CD4-positive, CD25-positive, alpha-beta regulatory T cell (primary cell): ENCODE results near the gene HTRA1. TPM values are rescaled to one million over a fixed set of nuclear protein-coding genes. Genes with fewer than 3 reads are reported as not detected.

Experiments used
- ATAC-seq, 2 donors: fragments of 150-1000 bp; cut with Tn5 transposase; one replicate each; pipeline ENCODE4 v1.10.0; 2021; ENCODE audit warnings: low read depth in 2 of 2, moderate number of reproducible peaks in 2 of 2, moderate library complexity in 1 of 2
- DNase-seq, 3 donors: peaks; one replicate each; pipeline versions ENCODE4 v3.0.0 to v3.0.0-alpha.2; 2012 to 2022; ENCODE audit warnings: mixed read lengths in 1 of 3
- H3K27ac ChIP-seq: one replicate; pipeline ENCODE4 v1.7.0; 2013; ENCODE audit warnings: mild to moderate bottlenecking, low read length; ENCODE audit not compliant: insufficient read depth, poor library complexity, severe bottlenecking
- H3K27me3 ChIP-seq: one replicate; pipeline ENCODE4 v1.7.0; 2013; ENCODE audit warnings: low read length; ENCODE audit not compliant: control insufficient read depth, insufficient read depth
- H3K36me3 ChIP-seq: one replicate; pipeline ENCODE4 v1.7.0; 2013; ENCODE audit warnings: mild to moderate bottlenecking, low read length, moderate library complexity; ENCODE audit not compliant: control insufficient read depth, insufficient read depth
- H3K4me1 ChIP-seq: 2 replicates; pipeline ENCODE4 v1.7.0; 2013; ENCODE audit warnings: mild to moderate bottlenecking, low read length; ENCODE audit not compliant: insufficient read depth, control insufficient read depth, poor library complexity, severe bottlenecking
- H3K4me3 ChIP-seq: one replicate; pipeline ENCODE4 v1.7.0; 2013; ENCODE audit warnings: low read depth, mild to moderate bottlenecking, low read length, moderate library complexity
- H3K9me3 ChIP-seq, 2 experiments: 1 replicate in 1 of 2; 2 replicates in 1 of 2; pipeline ENCODE4 v1.7.0; 2013; ENCODE audit warnings: low read length in 2 of 2, mild to moderate bottlenecking in 1 of 2, moderate library complexity in 1 of 2; ENCODE audit not compliant: control insufficient read depth in 2 of 2
- H3K27ac Mint-ChIP-seq, 3 donors: one replicate each; pipeline ENCODE4 v1.8.0; 2020 to 2022; ENCODE audit warnings: mild to moderate bottlenecking in 3 of 3, mixed read lengths in 3 of 3, moderate library complexity in 2 of 3
- H3K27me3 Mint-ChIP-seq: one replicate; pipeline ENCODE4 v1.8.0; 2022; ENCODE audit warnings: mild to moderate bottlenecking, mixed read lengths
- H3K36me3 Mint-ChIP-seq: one replicate; pipeline ENCODE4 v1.8.0; 2020; ENCODE audit warnings: mixed read lengths
- H3K4me1 Mint-ChIP-seq, 4 donors: one replicate each; pipeline ENCODE4 v1.8.0; 2020 to 2022; ENCODE audit warnings: mixed read lengths in 4 of 4, mild to moderate bottlenecking in 1 of 4
- H3K4me3 Mint-ChIP-seq, 4 donors: one replicate each; pipeline ENCODE4 v1.8.0; 2020 to 2022; ENCODE audit warnings: mild to moderate bottlenecking in 4 of 4, mixed read lengths in 4 of 4, moderate library complexity in 3 of 4
- H3K9me3 Mint-ChIP-seq, 7 donors: one replicate each; pipeline ENCODE4 v1.8.0; 2020 to 2022; ENCODE audit warnings: mixed read lengths in 7 of 7, mild to moderate bottlenecking in 3 of 7, moderate library complexity in 2 of 7
- polyA plus RNA-seq, 4 donors: library from polyadenylated mRNA; unstranded; fragments of 300-500 nt; fragmentation: Illumina TruSeq; gene quantifications; one replicate each; pipeline ENCODE4 v1.2.3, GENCODE V29; 2021
- total RNA-seq: library from RNA; stranded (reverse); gene quantifications from one replicate; pipeline ENCODE4 v1.2.3, GENCODE V29; 2022

HTRA1 gene
- total and polyA plus RNA-seq, 5 donors from 2014 or later: not detected

DNA sequence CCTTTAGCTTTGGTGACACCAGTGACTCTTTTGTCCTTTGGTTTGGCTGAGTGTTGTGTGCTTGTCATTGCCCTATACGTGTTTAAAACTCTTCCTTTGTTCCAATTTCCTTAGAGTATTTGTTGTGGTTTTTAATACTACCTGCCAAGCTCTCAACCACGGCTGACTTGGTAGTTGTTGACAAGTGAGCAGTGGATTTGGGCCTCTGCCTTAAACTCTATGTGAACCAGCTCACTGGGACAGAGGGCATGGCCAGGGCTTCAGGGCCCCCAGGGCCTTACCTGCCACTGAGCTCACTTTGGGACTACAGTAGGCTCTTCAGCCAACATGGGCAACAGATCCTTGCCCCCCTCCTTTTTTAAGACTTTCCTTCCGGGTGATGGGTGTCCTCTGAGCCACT is 89.6 kb downstream of the HTRA1 start:
- Histone ChIP-seq H3K4me1 (peaks cover 7% of the 10 kb centered on the region), H3K27me3 (no peaks in the 10 kb centered on the region), H3K9me3 (no peaks in the 10 kb centered on the region), H3K4me3 (no peak overlapping the region), H3K36me3 (no peaks in the 10 kb centered on the region), H3K27ac (no peak overlapping the region)
- H3K27me3 Mint-ChIP-seq: peaks cover 3% of the 10 kb centered on the region
- H3K4me3 Mint-ChIP-seq: peak overlapping the region in 1 of 4 donors; percentile 21
- no peaks in the 10 kb centered on the region for H3K36me3 Mint-ChIP-seq
- H3K9me3 Mint-ChIP-seq: peaks cover 0 to 2% (median 0%) of the 10 kb centered on the region in 7 donors
- ATAC-seq: no peak
- DNase-seq: no peak
- H3K4me1 Mint-ChIP-seq: peaks cover 5 to 13% (median 7%) of the 10 kb centered on the region in 4 donors
- H3K27ac Mint-ChIP-seq: peak overlapping the region in 1 of 3 donors; percentile 65

DNA sequence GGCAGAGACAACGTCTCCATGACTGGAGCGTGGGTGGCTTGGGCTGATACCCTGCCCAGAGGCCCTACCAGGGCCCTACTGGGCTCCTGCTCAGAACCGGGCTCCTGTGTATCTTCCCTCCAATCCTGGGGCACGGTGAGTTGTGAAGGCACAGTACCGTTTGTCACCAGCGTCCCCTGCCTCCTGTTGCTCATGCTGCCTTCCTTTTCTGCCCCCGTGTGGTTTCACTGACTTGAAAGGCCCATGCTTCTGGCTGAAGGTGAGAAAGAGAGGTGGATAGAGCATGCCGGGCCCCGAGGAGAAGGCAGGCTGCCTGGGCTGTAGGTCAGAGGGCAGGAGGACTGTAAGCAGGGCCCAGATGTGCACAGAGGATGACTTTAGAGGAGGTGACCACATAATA is 90.1 kb downstream of the HTRA1 start:
- Histone ChIP-seq H3K4me3 (no peak overlapping the region), H3K36me3 (no peaks in the 10 kb centered on the region), H3K4me1 (peaks cover 7% of the 10 kb centered on the region), H3K9me3 (no peaks in the 10 kb centered on the region), H3K27ac (no peak overlapping the region), H3K27me3 (no peaks in the 10 kb centered on the region)
- ATAC-seq (no peak), DNase-seq (peak in 2 of 3 donors; percentile 9 to 21)
- H3K4me1 Mint-ChIP-seq: peaks cover 5 to 16% (median 9%) of the 10 kb centered on the region in 4 donors
- H3K4me3 Mint-ChIP-seq: peak overlapping the region in 1 of 4 donors; percentile 36
- H3K9me3 Mint-ChIP-seq: peaks cover 0 to 3% (median 0%) of the 10 kb centered on the region in 7 donors
- H3K27me3 Mint-ChIP-seq: peaks cover 7% of the 10 kb centered on the region
- peak overlapping the region in 2 of 3 donors; percentile 65 to 84 for H3K27ac Mint-ChIP-seq
- H3K36me3 Mint-ChIP-seq: peaks cover 4% of the 10 kb centered on the region

DNA sequence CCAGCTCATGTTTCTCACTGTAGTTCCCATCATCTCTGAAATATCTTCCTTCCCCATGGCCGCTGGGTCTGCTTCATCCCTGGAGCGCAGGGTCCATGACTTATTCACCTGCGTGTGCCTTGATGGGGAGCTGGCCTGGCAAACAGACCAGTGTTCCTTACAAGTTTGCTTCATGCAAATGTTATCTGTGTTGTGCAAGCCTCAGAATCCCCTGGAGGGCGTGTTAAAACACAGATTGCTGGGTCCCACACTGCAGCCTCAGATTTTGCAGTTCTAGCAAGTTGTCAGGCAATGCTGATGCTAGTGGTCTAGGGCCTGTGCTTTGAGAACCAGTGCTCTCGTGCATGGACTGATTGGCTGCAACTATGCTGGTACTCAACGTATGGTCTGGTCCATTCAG is 92.0 kb downstream of the HTRA1 start:
- ATAC-seq: no peak
- H3K9me3 Mint-ChIP-seq: peaks cover 0 to 3% (median 0%) of the 10 kb centered on the region in 7 donors

DNA sequence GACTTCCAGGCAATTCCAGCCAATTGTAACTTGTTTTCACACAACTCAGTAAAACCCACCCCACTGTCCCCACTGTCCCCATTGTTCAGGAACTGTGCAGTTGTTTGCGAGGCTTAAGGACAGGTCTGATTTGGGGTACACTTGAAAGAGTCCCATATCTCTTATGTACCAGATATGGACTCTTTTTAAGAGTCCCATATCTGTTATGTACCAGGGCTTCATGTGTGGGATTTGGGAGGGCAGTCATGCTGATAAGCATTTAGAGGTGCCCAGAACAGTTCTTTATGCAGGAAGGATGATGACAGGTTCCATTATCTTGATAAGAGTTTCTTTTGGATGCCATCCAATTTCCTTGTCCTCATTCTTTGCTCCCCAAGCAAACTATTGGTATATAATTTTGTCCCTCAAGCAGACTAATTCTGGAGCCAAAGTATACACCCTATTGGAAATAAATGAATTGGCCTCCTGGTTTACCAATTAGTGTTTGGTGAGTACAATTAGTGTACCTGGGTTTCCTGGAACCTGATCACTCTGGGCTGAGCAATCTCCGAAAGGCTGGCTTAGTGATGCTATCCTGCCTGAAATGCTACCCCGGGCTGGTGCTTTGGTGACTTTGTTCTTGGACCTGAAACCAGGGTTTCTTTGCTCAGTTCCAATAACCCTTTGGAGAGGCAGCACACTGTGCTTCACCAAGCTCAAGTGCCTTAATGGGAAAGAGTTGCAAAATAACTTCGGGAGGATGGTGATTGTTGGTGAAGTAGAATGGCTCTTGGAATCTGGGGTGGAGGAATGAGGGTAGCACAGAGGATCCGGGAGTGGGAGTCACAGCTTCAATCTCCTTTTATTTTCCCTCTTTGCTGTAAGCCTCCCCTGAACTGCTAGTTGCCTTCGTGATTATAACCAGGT is 93.0 kb downstream of the HTRA1 start:
- Mint-ChIP-seq H3K4me1 (peaks cover 9 to 29% (median 21%) of the 10 kb centered on the region in 4 donors), H3K9me3 (peaks cover 0 to 3% (median 0%) of the 10 kb centered on the region in 7 donors)

More for the DNA sequence above, 92.0 kb downstream of the HTRA1 start:
- H3K27ac Mint-ChIP-seq: no peak overlapping the region
- no peak overlapping the region for H3K4me3 Mint-ChIP-seq
- Histone ChIP-seq H3K4me3 (no peak overlapping the region), H3K36me3 (no peaks in the 10 kb centered on the region), H3K4me1 (peaks cover 14% of the 10 kb centered on the region), H3K27me3 (no peaks in the 10 kb centered on the region), H3K27ac (no peak overlapping the region), H3K9me3 (no peaks in the 10 kb centered on the region)
- DNase-seq: no peak
- H3K4me1 Mint-ChIP-seq: peaks cover 5 to 19% (median 11%) of the 10 kb centered on the region in 4 donors
- H3K27me3 Mint-ChIP-seq: peaks cover 9% of the 10 kb centered on the region
- peaks cover 4% of the 10 kb centered on the region for H3K36me3 Mint-ChIP-seq

DNA sequence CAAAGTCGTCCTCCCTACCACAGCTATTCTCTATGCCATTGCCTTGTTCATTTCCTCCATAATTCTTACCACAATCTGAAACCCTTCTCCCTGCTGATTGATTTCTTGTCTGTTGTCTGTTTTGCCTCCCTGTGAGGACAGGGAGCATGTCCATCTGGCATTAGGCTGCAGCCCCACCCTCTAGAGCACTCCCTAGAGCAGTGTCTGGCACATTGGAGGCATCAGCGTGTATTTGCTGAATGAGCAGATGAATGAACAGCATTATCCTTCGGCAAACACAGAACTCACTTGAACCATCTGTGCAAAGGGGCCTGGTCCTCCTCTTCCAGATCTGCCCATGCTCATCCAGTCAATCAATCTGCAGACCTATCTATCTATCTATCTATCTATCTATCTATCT is 94.1 kb downstream of the HTRA1 start:
- no peak overlapping the region for H3K4me3 Mint-ChIP-seq
- H3K27ac ChIP-seq: no peak overlapping the region
- DNase-seq (no peak), ATAC-seq (no peak)
- no peak overlapping the region for H3K27ac Mint-ChIP-seq
- no peaks in the 10 kb centered on the region for H3K9me3 ChIP-seq
- peaks cover 17% of the 10 kb centered on the region for H3K27me3 Mint-ChIP-seq
- no peak overlapping the region for H3K4me3 ChIP-seq
- H3K36me3 Mint-ChIP-seq: peaks cover 4% of the 10 kb centered on the region
- no peaks in the 10 kb centered on the region for H3K36me3 ChIP-seq
- no peaks in the 10 kb centered on the region for H3K27me3 ChIP-seq
- H3K9me3 Mint-ChIP-seq: peaks cover 0 to 3% (median 0%) of the 10 kb centered on the region in 7 donors
- peaks cover 9 to 34% (median 21%) of the 10 kb centered on the region in 4 donors for H3K4me1 Mint-ChIP-seq
- H3K4me1 ChIP-seq: peaks cover 16% of the 10 kb centered on the region

More for the DNA sequence above, 93.0 kb downstream of the HTRA1 start:
- ATAC-seq: no peak
- Histone ChIP-seq H3K27me3 (no peaks in the 10 kb centered on the region), H3K36me3 (no peaks in the 10 kb centered on the region), H3K4me1 (peaks cover 16% of the 10 kb centered on the region), H3K9me3 (no peaks in the 10 kb centered on the region), H3K4me3 (no peak overlapping the region), H3K27ac (no peak overlapping the region)
- no peak for DNase-seq
- peaks cover 4% of the 10 kb centered on the region for H3K36me3 Mint-ChIP-seq
- peak overlapping the region in 1 of 3 donors; percentile 27 for H3K27ac Mint-ChIP-seq
- H3K27me3 Mint-ChIP-seq: peaks cover 17% of the 10 kb centered on the region
- H3K4me3 Mint-ChIP-seq: no peak overlapping the region

DNA sequence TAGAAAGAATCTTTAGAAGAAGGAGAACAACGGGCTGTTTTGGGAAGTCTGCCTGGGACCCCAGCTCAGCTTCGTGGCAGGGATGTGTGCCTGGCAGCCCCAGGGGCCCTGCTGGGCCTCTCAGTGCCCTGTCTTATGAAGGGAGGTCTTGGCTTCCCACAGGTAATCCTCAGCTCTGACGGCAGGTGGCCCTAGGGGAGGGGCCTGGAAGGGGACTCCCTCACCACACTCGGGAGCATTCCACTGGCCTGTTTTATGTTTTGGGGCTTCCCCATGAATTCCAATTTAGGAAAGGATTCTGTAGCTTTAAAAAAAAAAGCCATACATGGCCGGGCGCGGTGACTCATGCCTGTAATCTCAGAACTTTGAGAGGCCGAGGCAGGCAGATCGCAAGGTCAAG is 96.2 kb downstream of the HTRA1 start:
- DNase-seq: no peak
- Mint-ChIP-seq H3K4me1 (peaks cover 5 to 29% (median 21%) of the 10 kb centered on the region in 4 donors), H3K36me3 (peaks cover 7% of the 10 kb centered on the region), H3K27ac (no peak overlapping the region), H3K9me3 (peaks cover 0 to 3% (median 0%) of the 10 kb centered on the region in 7 donors), H3K27me3 (peaks cover 34% of the 10 kb centered on the region), H3K4me3 (no peak overlapping the region)
- peaks cover 8% of the 10 kb centered on the region for H3K4me1 ChIP-seq
- no peak overlapping the region for H3K27ac ChIP-seq
- no peak for ATAC-seq
- no peaks in the 10 kb centered on the region for H3K9me3 ChIP-seq
- H3K4me3 ChIP-seq: no peak overlapping the region
- no peaks in the 10 kb centered on the region for H3K36me3 ChIP-seq
- peaks cover 4% of the 10 kb centered on the region for H3K27me3 ChIP-seq

DNA sequence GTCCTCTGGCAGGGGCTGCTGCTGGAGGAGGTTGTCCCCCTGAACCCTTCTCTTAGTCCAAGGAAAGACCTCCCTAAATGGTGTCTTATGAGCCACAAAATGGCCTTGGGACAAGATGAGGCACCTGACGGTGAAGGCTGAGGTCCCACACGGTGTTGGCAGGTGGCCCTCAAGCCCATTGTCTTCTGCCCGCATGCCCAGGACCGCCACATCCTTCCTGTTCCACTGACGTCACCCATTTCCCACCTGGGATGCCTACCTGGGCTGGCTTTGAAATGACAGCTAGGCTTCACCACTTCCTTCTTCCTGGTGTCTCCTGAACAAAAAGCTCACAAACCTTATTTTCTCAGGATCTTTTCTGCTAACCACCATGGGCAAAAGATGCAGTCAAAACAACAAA is 97.1 kb downstream of the HTRA1 start:
- Mint-ChIP-seq H3K27me3 (peaks cover 42% of the 10 kb centered on the region), H3K4me1 (peaks cover 5 to 29% (median 21%) of the 10 kb centered on the region in 4 donors), H3K4me3 (peak overlapping the region in 1 of 4 donors; percentile 36)

More for the DNA sequence above, 97.1 kb downstream of the HTRA1 start:
- Mint-ChIP-seq H3K27ac (peak overlapping the region in 1 of 3 donors; percentile 66), H3K9me3 (peaks cover 0 to 3% (median 0%) of the 10 kb centered on the region in 7 donors), H3K36me3 (peaks cover 7% of the 10 kb centered on the region)
- DNase-seq: no peak
- H3K4me3 ChIP-seq: no peak overlapping the region
- H3K27me3 ChIP-seq: peaks cover 4% of the 10 kb centered on the region
- peaks cover 8% of the 10 kb centered on the region for H3K4me1 ChIP-seq
- no peak for ATAC-seq
- no peaks in the 10 kb centered on the region for H3K36me3 ChIP-seq
- no peak overlapping the region for H3K27ac ChIP-seq
- no peaks in the 10 kb centered on the region for H3K9me3 ChIP-seq
